GM12892 (cell line): ENCODE data around the gene ANKLE1.

Experiments used
- POLR2A ChIP-seq: IDR thresholded peaks from 2 replicates; pipeline ENCODE4 v1.6.1; 2011; ENCODE audit warnings: low read depth, low read length, control low read depth
- POLR2AphosphoS5 ChIP-seq: IDR thresholded peaks from 2 replicates; pipeline ENCODE4 v1.6.1; 2011; ENCODE audit warnings: low read depth, low read length, control low read depth
- TAF1 ChIP-seq: IDR thresholded peaks from 2 replicates; pipeline ENCODE4 v1.6.1; 2011; ENCODE audit warnings: low read depth, mild to moderate bottlenecking, control low read depth, low read length, borderline replicate concordance

DNA sequence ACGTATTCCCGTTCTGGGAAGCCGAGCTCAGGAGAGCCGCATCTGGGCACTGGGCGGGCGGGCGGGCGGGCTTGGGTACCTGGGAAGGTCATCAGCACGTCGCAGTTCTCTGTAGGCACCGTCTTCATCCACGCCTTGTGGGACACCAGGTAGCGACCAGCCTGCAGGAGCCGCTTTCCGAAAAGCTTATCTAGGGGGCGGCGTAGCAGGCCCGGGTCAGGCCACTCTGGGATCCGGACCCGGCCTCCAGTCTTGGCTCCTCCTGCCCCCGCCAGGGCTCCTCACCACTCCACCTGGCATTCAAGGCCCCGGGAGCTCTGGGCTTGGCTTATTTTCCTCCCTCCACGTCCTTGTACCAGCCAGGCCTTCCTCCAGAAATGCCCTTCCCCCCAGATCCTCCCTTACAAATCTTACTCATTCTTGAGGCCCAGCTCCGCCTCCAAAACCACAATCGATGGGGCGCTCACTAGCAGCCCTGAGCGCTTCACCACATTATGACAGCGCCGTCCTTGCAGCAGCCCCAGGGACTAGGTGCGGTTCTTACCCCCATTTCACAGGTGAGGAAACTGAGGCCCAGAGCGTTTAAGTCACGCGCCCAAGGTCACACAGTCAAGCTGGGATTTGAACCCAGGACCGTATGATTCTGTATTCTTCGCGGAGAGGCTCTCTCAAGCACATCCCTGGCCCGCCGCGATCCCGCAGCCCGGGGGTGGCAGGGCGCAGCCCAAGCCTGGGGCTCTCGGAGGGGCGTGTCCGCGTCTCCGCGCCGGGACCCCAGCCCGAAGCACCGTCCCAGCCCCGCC, 52.1 kb downstream of the ANKLE1 start:
- TF ChIP-seq POLR2A (no peak), POLR2AphosphoS5 (no peak), TAF1 (no peak)
